ENCODE measurements around the gene ZYX. TPM values are rescaled to one million over a fixed set of nuclear protein-coding genes. Genes with fewer than 3 reads are reported as not detected.

ZYX gene
- total RNA-seq, 3 donors from 2014 or later = 60.2 to 61.0 (median 60.4) TPM

GRCh38 chr7:143439866-143440265, 58.7 kb downstream of the ZYX start:
- Histone ChIP-seq H3K27me3 (no peaks in the 10 kb centered on the region), H3K9me3 (no peaks in the 10 kb centered on the region), H3K4me1 (no peaks in the 10 kb centered on the region), H3K27ac (no peak overlapping the region), H3K36me3 (no peaks in the 10 kb centered on the region), H3K4me3 (no peak overlapping the region)
- intact Hi-C loops (cut with DNase I; ENCODE audit: low total_unique reads) = no loop called here
- DNase-seq (ENCODE audit: low spot score in 2 of 2) = no peak
- TF ChIP-seq POLR2AphosphoS5 (IDR thresholded peaks at IDR 0.05) (no peak), CTCF (IDR thresholded peaks at IDR 0.05) (no peak), POLR2A (IDR thresholded peaks at IDR 0.05) (no peak)

Other genes with a start within 250 kb of the ZYX start
- 1,000 to 10,000 TPM in 1 of 3 donors, 100 to 1,000 TPM in 1, 1 to 10 TPM in 1; 1.6 to 1,201 (median 140) TPM for gene PIP, start 249.3 kb upstream of the ZYX start, total RNA-seq
- gene TAS2R39, start 197.9 kb upstream of the ZYX start, total RNA-seq = not detected
- not detected for gene TAS2R40, start 159.3 kb upstream of the ZYX start, total RNA-seq
- 100 to 1,000 TPM; 196 to 242 (median 199) TPM for gene GSTK1, start 117.9 kb upstream of the ZYX start, total RNA-seq
- 10 to 100 TPM in 2 of 3 donors, 1 to 10 TPM in 1; 1.4 to 27.4 (median 14.4) TPM for gene TMEM139, start 96.4 kb upstream of the ZYX start, total RNA-seq
- gene CASP2, start 93.0 kb upstream of the ZYX start, total RNA-seq = 10 to 100 TPM; 11.7 to 24.9 (median 22.8) TPM
- gene CLCN1, start 65.2 kb upstream of the ZYX start, total RNA-seq = under 1 TPM in 1 of 3 donors, not detected in 2; 0.29 TPM
- 1 to 10 TPM in 1 of 3 donors, under 1 TPM in 2; 0.48 to 2.3 (median 0.73) TPM for gene FAM131B, start 18.6 kb upstream of the ZYX start, total RNA-seq
- gene EPHA1, start 27.5 kb downstream of the ZYX start, total RNA-seq = 10 to 100 TPM in 2 of 3 donors, not detected in 1; 11.8 to 15.4 TPM
- 1 to 10 TPM in 1 of 3 donors, not detected in 2; 1.6 TPM for gene TAS2R60, start 62.1 kb downstream of the ZYX start, total RNA-seq
- 1 to 10 TPM in 1 of 3 donors, under 1 TPM in 1, not detected in 1; 0.66 to 1.3 TPM for gene TAS2R41, start 96.5 kb downstream of the ZYX start, total RNA-seq
- 1 to 10 TPM in 1 of 3 donors, not detected in 2; 9.7 TPM for gene CTAGE15, start 190.5 kb downstream of the ZYX start, total RNA-seq
- 10 to 100 TPM in 1 of 3 donors, 1 to 10 TPM in 2; 2.2 to 14.0 (median 4.6) TPM for gene TCAF2, start 239.6 kb downstream of the ZYX start, total RNA-seq